Tibial nerve (tissue), 4 donors: ENCODE results near the gene DLG4. TPM values are rescaled to one million over a fixed set of nuclear protein-coding genes. Genes with fewer than 3 reads are reported as not detected.
"Not testable (repeated sequence)": the region's sequence is repeated elsewhere in the genome, so short reads cannot be mapped to it uniquely, and the experiment has no call there.

Source experiments
- DNase-seq, 2 donors: peaks; one replicate each; pipeline ENCODE4 v3.0.0-alpha.2; 2019; ENCODE audit warnings: low spot score in 2 of 2
- H3K27ac ChIP-seq, 4 donors: fragments of 200-600 bp; sonication (generic) in 3 of 4; one replicate each; pipeline ENCODE4 v1.5.1; 2017 to 2019; ENCODE audit warnings: mild to moderate bottlenecking in 1 of 4
- H3K27me3 ChIP-seq, 2 donors: fragments of 200-600 bp; sonication (generic) in 1 of 2; one replicate each; pipeline versions ENCODE4 v1.5.1 to v1.6.0; 2017 to 2019
- H3K36me3 ChIP-seq, 3 donors: fragments of 200-600 bp; sonication (generic); one replicate each; pipeline ENCODE4 v1.5.1; 2018 to 2019
- H3K4me1 ChIP-seq, 4 donors: fragments of 200-600 bp; sonication (generic) in 3 of 4; one replicate each; pipeline ENCODE4 v1.5.1; 2017 to 2019
- H3K4me3 ChIP-seq, 4 donors: fragments of 200-600 bp; sonication (generic) in 3 of 4; one replicate each; pipeline ENCODE4 v1.5.1; 2017 to 2019; ENCODE audit warnings: mild to moderate bottlenecking in 1 of 4, moderate library complexity in 1 of 4
- H3K9me3 ChIP-seq, 4 donors: fragments of 200-600 bp; sonication (generic) in 3 of 4; one replicate each; pipeline ENCODE4 v1.5.1; 2017 to 2019
- CTCF ChIP-seq, 5 experiments: fragments of 200-600 bp in 3 of 5; fragments of 450-650 bp in 2 of 5; sonication (generic) in 3 of 5; IDR thresholded peaks; one replicate each; pipeline ENCODE4 v1.5.1; 2016 to 2019; ENCODE audit warnings: antibody characterized with exemption in 5 of 5, mild to moderate bottlenecking in 3 of 5, moderate library complexity in 2 of 5
- EP300 ChIP-seq, 2 donors: sonication (generic); formaldehyde crosslinking; IDR thresholded peaks; one replicate each; pipeline ENCODE4 v1.6.1; 2017; ENCODE audit warnings: antibody characterized with exemption in 2 of 2, mild to moderate bottlenecking in 1 of 2
- POLR2A ChIP-seq, 2 donors: fragments of 450-650 bp; IDR thresholded peaks; one replicate each; pipeline ENCODE4 v1.6.1; 2017; ENCODE audit warnings: antibody characterized with exemption in 2 of 2, mild to moderate bottlenecking in 2 of 2, moderate library complexity in 2 of 2
- WGBS, 2 donors: methylation state at CpG; one replicate each; pipeline ENCODE4 v1.1.5; 2018; 5-methylcytosine and 5-hydroxymethylcytosine counted together
- total RNA-seq, 4 donors: library from RNA; depleted of rRNA; stranded (reverse); fragments of >200 nt; gene quantifications; one replicate each; pipeline ENCODE4 v1.1.0, GENCODE V29; 2016

The DLG4 gene
- total RNA-seq, 4 donors from 2014 or later: 7.3 to 22.8 (median 16.1) TPM

DNA sequence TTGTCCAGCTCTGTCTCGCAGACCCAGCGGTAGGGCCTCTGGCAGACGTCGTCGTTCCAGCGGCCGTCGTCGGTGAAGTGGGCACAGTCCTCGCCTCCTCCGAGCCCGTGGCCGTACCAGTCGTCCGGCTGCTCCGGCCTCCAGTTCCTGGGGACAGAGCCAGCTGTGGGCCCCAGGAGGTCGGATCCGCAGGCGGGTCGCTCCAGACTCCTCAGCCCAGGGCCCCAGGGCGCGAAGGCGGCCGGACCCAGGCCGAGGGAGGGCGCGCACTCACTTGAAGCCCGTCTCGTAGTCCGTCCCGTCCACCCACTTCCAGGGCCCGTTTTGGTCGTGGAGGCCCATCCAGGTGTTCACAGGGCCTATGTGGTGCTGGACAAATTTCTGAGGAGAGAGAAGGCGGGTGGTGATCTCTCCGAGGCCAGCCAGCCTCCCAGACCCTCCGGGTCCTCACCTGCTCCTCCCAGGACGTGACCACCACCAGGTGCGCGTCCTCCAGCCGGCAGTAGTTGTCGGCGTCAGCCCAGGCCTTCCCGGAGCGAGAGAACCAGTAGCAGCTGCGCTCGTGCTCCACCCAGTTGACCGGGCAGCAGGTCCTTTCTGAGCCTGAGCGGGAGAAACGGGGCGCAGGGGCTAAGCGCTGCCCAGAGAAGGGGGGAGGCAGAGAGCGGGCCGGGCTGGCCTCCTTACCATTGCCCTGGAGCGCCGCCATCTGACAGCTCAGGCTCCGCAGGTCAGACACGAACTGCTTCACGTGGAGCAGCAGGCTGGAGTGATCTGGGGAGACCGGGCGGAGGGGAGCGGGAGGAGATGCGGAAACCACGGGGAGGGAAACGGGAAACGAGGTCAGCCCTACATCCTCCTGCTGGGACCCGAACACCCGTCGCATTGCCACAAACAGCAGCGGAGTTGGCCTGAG lies 45.7 kb downstream of the DLG4 start:
- Histone ChIP-seq H3K36me3 (no peaks in the 10 kb centered on the region), H3K4me3 (peak overlapping the region in 2 of 4 donors; percentile 9 to 28), H3K27ac (no peak overlapping the region), H3K9me3 (peaks cover 0 to 19% (median 0%) of the 10 kb centered on the region in 4 donors), H3K27me3 (peaks cover 0 to 51% of the 10 kb centered on the region in 2 donors), H3K4me1 (peaks cover 0 to 27% (median 6%) of the 10 kb centered on the region in 4 donors)
- WGBS, 2 donors: 36 to 53% methylated on average over 58 to 68 of the region's 69 CpGs
- DNase-seq: peak; percentile 26 to 52
- TF ChIP-seq CTCF (IDR thresholded peaks at IDR 0.05) (no peak), POLR2A (IDR thresholded peaks at IDR 0.05) (no peak), EP300 (IDR thresholded peaks at IDR 0.05) (no peak)

- Histone ChIP-seq H3K9me3 (peaks cover 0 to 27% (median 0%) of the 10 kb centered on the region in 4 donors), H3K27me3 (peaks cover 0 to 43% of the 10 kb centered on the region in 2 donors), H3K4me1 (peaks cover 0 to 20% (median 6%) of the 10 kb centered on the region in 4 donors)
- not testable (repeated sequence) for H3K27ac ChIP-seq, DNase-seq, H3K36me3 ChIP-seq, H3K4me3 ChIP-seq
- WGBS, 2 donors: 91 to 94% methylated on average over 18 of the region's 18 CpGs
Measured at GRCh38 chr17:7172522-7173191, 47.0 kb downstream of the DLG4 start.

DNA sequence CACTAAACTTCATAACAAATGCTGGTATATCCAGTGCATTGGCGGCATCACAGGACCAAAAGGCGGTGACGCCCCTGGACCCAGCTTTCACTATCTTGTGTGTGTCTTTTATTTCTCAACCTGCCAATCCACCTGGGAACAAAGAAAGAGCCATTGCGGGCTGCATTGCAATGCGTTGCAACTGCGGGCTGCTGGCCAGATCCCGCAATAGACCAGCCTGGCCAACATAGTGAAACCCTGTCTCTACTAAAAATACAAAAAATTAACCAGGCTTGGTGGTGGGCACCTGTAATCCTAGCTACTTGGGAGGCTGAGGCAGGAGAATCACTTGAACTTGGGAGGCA lies 50.1 kb downstream of the DLG4 start:
- H3K36me3 ChIP-seq, DNase-seq, H3K4me3 ChIP-seq, H3K27ac ChIP-seq, H3K4me1 ChIP-seq: not testable (repeated sequence)
- Histone ChIP-seq H3K27me3 (peaks cover 0 to 16% of the 10 kb centered on the region in 2 donors), H3K9me3 (peaks cover 0 to 27% (median 0%) of the 10 kb centered on the region in 4 donors)
- 89 to 95% methylated on average over 7 of the region's 7 CpGs for WGBS, 2 donors

- H3K4me3 ChIP-seq, H3K27ac ChIP-seq, H3K4me1 ChIP-seq, H3K36me3 ChIP-seq, DNase-seq: not testable (repeated sequence)
- Histone ChIP-seq H3K9me3 (peaks cover 0 to 27% (median 0%) of the 10 kb centered on the region in 4 donors), H3K27me3 (peaks cover 0 to 11% of the 10 kb centered on the region in 2 donors)
- WGBS, 2 donors: 86 to 93% methylated on average over 10 of the region's 10 CpGs
Measured at GRCh38 chr17:7168841-7169564, 50.6 kb downstream of the DLG4 start.

DNA sequence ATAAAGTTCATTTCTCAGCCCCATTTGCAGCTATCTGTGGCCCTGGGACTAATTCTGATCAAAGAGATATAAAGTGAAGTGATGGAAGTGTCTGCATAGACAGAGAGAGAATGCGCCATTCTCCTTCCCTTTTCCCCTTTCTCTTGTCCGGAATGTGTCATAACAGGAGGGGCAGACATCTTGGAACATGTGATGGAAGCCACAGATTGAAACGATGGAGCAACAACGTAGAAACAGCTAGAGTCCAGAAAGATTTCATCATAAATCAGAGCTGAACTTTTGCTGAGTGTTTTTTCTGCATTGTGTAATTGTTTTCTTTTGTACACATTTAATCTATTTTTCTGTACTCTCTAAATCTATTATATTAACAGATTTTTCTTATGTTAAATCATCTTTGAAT lies 51.8 kb downstream of the DLG4 start:
- no peaks in the 10 kb centered on the region for H3K4me1 ChIP-seq
- no peak for TF ChIP-seq CTCF (IDR thresholded peaks at IDR 0.05)
- no peak for TF ChIP-seq POLR2A (IDR thresholded peaks at IDR 0.05)
- peak in 1 of 2 donors; percentile 64 for TF ChIP-seq EP300 (IDR thresholded peaks at IDR 0.05)
- no peaks in the 10 kb centered on the region for H3K27me3 ChIP-seq
- H3K9me3 ChIP-seq: peaks cover 0 to 27% (median 0%) of the 10 kb centered on the region in 4 donors
- peak in 1 of 2 donors; percentile 30 for DNase-seq
- H3K36me3 ChIP-seq: no peaks in the 10 kb centered on the region
- H3K27ac ChIP-seq: no peak overlapping the region
- WGBS, 2 donors: 55 to 76% methylated on average over 4 of the region's 4 CpGs
- H3K4me3 ChIP-seq: no peak overlapping the region

DNA sequence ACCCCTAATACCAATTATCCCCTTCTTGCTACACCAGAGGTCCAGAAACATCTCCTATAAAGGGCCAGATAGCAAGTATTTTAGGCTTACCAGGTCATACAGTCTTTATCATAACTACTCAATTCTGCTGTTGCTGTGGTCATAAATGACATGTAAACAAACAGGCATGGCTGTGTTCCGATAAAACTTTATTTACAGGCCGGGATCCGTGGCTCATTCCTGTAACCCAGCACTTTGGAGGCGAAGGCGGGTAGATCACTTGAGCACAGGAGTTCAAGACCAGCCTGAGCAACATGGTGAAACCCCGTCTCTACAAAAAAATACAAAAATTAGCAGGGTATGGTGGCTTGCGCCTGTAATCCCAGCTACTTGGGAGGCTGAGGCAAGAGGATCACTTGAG lies 52.8 kb downstream of the DLG4 start:
- Histone ChIP-seq H3K9me3 (peaks cover 0 to 27% (median 0%) of the 10 kb centered on the region in 4 donors), H3K4me3 (no peak overlapping the region), H3K27me3 (no peaks in the 10 kb centered on the region), H3K4me1 (no peaks in the 10 kb centered on the region), H3K27ac (no peak overlapping the region), H3K36me3 (no peaks in the 10 kb centered on the region)
- WGBS, 2 donors: 95 to 97% methylated on average over 7 of the region's 7 CpGs
- TF ChIP-seq CTCF (IDR thresholded peaks at IDR 0.05) (no peak), POLR2A (IDR thresholded peaks at IDR 0.05) (no peak), EP300 (IDR thresholded peaks at IDR 0.05) (no peak)
- no peak for DNase-seq

DNA sequence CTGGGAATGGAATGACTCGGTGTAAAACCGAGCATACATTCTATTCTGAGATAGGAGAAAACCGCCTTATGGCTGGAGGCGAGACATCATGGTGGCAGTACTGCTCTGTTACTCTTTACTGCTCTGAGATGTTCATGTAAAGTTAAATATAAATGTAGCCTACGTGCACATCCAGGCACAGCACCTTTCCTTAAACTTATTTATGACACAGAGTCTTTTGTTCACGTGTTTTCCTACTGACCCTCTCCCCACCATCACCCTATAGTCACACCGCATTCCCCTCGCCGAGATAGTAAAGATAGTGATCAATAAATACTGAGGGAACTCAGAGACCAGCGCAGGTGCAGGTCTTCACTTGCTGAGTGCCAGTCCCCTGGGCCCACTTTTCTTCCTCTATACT lies 60.1 kb downstream of the DLG4 start:
- DNase-seq, H3K4me1 ChIP-seq, H3K9me3 ChIP-seq, H3K27ac ChIP-seq, H3K36me3 ChIP-seq, H3K4me3 ChIP-seq: not testable (repeated sequence)
- H3K27me3 ChIP-seq: peaks cover 0 to 29% of the 10 kb centered on the region in 2 donors
- 74 to 76% methylated on average over 10 of the region's 10 CpGs for WGBS, 2 donors

- H3K9me3 ChIP-seq, H3K27ac ChIP-seq, H3K4me1 ChIP-seq, H3K4me3 ChIP-seq, H3K36me3 ChIP-seq, DNase-seq: not testable (repeated sequence)
- peaks cover 0 to 32% of the 10 kb centered on the region in 2 donors for H3K27me3 ChIP-seq
- 84 to 86% methylated on average over 10 of the region's 10 CpGs for WGBS, 2 donors
Measured at GRCh38 chr17:7158424-7158823, 61.2 kb downstream of the DLG4 start.
